Neural progenitor cell (in vitro differentiated cells): Measurements from ENCODE around the gene ADAT1. TPM values are rescaled to one million over a fixed set of nuclear protein-coding genes. Genes with fewer than 3 reads are reported as not detected.

Experiments
- DNase-seq: peaks from one replicate; pipeline ENCODE4 v3.0.0-alpha.2; 2016; ENCODE audit warnings: low spot score
- H2AFZ ChIP-seq: fragments of 200-600 bp; sonication (generic); replicated peaks from 2 replicates; pipeline ENCODE4 v1.6.1; 2016; ENCODE audit warnings: antibody characterized with exemption
- H3F3A ChIP-seq: fragments of 200-600 bp; sonication (generic); 2 replicates; pipeline ENCODE4 v1.6.1; 2016; ENCODE audit warnings: antibody characterized with exemption, low read depth
- H3K27ac ChIP-seq: fragments of 200-600 bp; sonication (generic); 2 replicates; pipeline ENCODE4 v1.5.1; 2016; ENCODE audit warnings: mild to moderate bottlenecking
- H3K27me3 ChIP-seq: fragments of 200-600 bp; sonication (generic); 2 replicates; pipeline ENCODE4 v1.6.1; 2016; ENCODE audit warnings: mild to moderate bottlenecking, moderate library complexity
- H3K36me3 ChIP-seq: fragments of 200-600 bp; sonication (generic); 2 replicates; pipeline ENCODE4 v1.5.1; 2016
- H3K4me1 ChIP-seq: fragments of 200-600 bp; sonication (generic); 2 replicates; pipeline ENCODE4 v1.6.1; 2016; ENCODE audit warnings: mixed run types
- H3K4me2 ChIP-seq: fragments of 200-600 bp; sonication (generic); 2 replicates; pipeline ENCODE4 v1.6.1; 2016
- H3K4me3 ChIP-seq: fragments of 200-600 bp; sonication (generic); 2 replicates; pipeline ENCODE4 v1.5.1; 2016
- H3K79me2 ChIP-seq: fragments of 200-600 bp; sonication (generic); 2 replicates; pipeline ENCODE4 v1.6.1; 2016; ENCODE audit warnings: low read depth
- H3K9ac ChIP-seq: fragments of 200-600 bp; sonication (generic); 2 replicates; pipeline ENCODE4 v1.6.1; 2016
- H3K9me3 ChIP-seq: fragments of 200-600 bp; sonication (generic); 2 replicates; pipeline ENCODE4 v1.5.1; 2016; ENCODE audit warnings: low read depth
- H4K20me1 ChIP-seq: fragments of 200-600 bp; sonication (generic); 2 replicates; pipeline ENCODE4 v1.6.1; 2016; ENCODE audit warnings: low read depth
- H3K27ac Mint-ChIP-seq: 3 replicates; pipeline ENCODE4 v1.8.0; 2021; ENCODE audit warnings: mixed read lengths
- H3K27me3 Mint-ChIP-seq: 2 replicates; pipeline ENCODE4 v1.8.0; 2022; ENCODE audit warnings: low read depth, mild to moderate bottlenecking, inconsistent platforms, moderate library complexity, mixed read lengths; ENCODE audit not compliant: insufficient read depth
- H3K36me3 Mint-ChIP-seq: 3 replicates; pipeline ENCODE4 v1.8.0; 2021; ENCODE audit warnings: mixed read lengths
- H3K4me1 Mint-ChIP-seq: 3 replicates; pipeline ENCODE4 v1.8.0; 2021; ENCODE audit warnings: mixed read lengths
- H3K4me3 Mint-ChIP-seq: 3 replicates; pipeline ENCODE4 v1.8.0; 2021; ENCODE audit warnings: mild to moderate bottlenecking, moderate library complexity, mixed read lengths
- H3K9me3 Mint-ChIP-seq: 3 replicates; pipeline ENCODE4 v1.8.0; 2020; ENCODE audit warnings: mixed read lengths
- EZH2 ChIP-seq: fragments of 200-600 bp; sonication (generic); IDR thresholded peaks from 2 replicates; pipeline ENCODE4 v1.6.1; 2017; ENCODE audit warnings: antibody characterized with exemption, mild to moderate bottlenecking, moderate library complexity
- EZH2phosphoT487 ChIP-seq: fragments of 200-600 bp; sonication (generic); IDR thresholded peaks from 2 replicates; pipeline ENCODE4 v1.6.1; 2017; ENCODE audit warnings: antibody characterized with exemption
- total RNA-seq: library from RNA; depleted of rRNA; stranded (reverse); fragments of >200 nt; gene quantifications from 2 replicates; pipeline ENCODE4 v1.2.3, GENCODE V29; 2015; ENCODE audit warnings: low replicate concordance
- TF ChIP-seq, protein P1 (sequence below): fragments of 200-600 bp; sonication (generic); IDR thresholded peaks from 2 replicates; pipeline ENCODE4 v1.5.1; 2017; ENCODE audit warnings: antibody characterized with exemption, mild to moderate bottlenecking

The ADAT1 gene
- total RNA-seq, 1 donor from 2014 or later, result 76.6 TPM

GRCh38 chr16:75555707-75556430, 67.2 kb downstream of the ADAT1 start, which contains the start of gene TMEM231:
TSS of gene TMEM231 (minus strand) at chr16:75556252. CDS start at chr16:75556209, 43 bp downstream.
- peak within 1 kb of the TSS; percentile 76 for H2AFZ ChIP-seq
- H3F3A ChIP-seq, result peaks cover 17% of the 10 kb centered on the region
- TF ChIP-seq EZH2, result no peak
- no peak for TF ChIP-seq EZH2phosphoT487
- TF ChIP-seq, protein P1, sequence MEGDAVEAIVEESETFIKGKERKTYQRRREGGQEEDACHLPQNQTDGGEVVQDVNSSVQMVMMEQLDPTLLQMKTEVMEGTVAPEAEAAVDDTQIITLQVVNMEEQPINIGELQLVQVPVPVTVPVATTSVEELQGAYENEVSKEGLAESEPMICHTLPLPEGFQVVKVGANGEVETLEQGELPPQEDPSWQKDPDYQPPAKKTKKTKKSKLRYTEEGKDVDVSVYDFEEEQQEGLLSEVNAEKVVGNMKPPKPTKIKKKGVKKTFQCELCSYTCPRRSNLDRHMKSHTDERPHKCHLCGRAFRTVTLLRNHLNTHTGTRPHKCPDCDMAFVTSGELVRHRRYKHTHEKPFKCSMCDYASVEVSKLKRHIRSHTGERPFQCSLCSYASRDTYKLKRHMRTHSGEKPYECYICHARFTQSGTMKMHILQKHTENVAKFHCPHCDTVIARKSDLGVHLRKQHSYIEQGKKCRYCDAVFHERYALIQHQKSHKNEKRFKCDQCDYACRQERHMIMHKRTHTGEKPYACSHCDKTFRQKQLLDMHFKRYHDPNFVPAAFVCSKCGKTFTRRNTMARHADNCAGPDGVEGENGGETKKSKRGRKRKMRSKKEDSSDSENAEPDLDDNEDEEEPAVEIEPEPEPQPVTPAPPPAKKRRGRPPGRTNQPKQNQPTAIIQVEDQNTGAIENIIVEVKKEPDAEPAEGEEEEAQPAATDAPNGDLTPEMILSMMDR, result no peak
- H3K27me3 ChIP-seq, result no peaks in the 10 kb centered on the region
- H4K20me1 ChIP-seq, result no peaks in the 10 kb centered on the region
- peaks cover 9% of the 10 kb centered on the region for H3K79me2 ChIP-seq
- peak within 1 kb of the TSS; percentile 100 for H3K4me3 Mint-ChIP-seq
- H3K27me3 Mint-ChIP-seq, result peaks cover 3% of the 10 kb centered on the region
- no peaks in the 10 kb centered on the region for H3K36me3 ChIP-seq
- peak within 1 kb of the TSS; percentile 91 for H3K4me2 ChIP-seq
- peaks cover 29% of the 10 kb centered on the region for H3K4me1 Mint-ChIP-seq
- H3K9me3 ChIP-seq, result no peaks in the 10 kb centered on the region
- no peaks in the 10 kb centered on the region for H3K36me3 Mint-ChIP-seq
- H3K9me3 Mint-ChIP-seq, result no peaks in the 10 kb centered on the region
- no peak within 1 kb of the TSS for H3K27ac ChIP-seq
- peaks cover 23% of the 10 kb centered on the region for H3K4me1 ChIP-seq
- H3K27ac Mint-ChIP-seq, result peak within 1 kb of the TSS; percentile 92
- peak; percentile 99 for DNase-seq
- peak within 1 kb of the TSS; percentile 67 for H3K4me3 ChIP-seq
- no peak within 1 kb of the TSS for H3K9ac ChIP-seq

DNA sequence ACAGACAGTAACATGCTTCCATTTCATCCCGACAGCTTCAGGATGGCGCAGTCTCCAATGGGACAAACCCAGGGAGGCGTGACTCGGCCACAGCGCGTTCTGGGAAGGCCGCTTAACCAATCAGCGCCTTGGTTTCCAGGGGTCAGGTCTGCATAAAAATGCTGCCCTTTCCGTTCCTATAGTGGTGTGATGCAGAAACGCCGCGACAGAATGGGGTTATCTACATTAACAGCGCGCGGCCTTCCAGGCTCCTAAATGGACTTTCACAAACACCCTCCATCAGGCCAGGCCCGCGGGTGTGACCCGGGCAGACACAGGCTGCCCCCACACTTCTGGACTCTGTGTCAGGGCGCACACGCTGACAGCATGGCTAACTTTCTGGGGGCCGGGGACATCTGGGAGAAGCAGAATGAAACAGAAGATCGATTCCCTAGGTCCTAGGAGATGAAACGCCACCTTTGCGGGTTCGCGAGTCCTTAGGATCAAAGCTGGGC, 67.8 kb downstream of the ADAT1 start:
- Histone ChIP-seq H3K4me1 (peaks cover 20% of the 10 kb centered on the region), H3K9me3 (no peaks in the 10 kb centered on the region), H3K79me2 (peaks cover 9% of the 10 kb centered on the region), H3K27me3 (no peaks in the 10 kb centered on the region), H3K4me3 (peak overlapping the region; percentile 67), H3K9ac (no peak overlapping the region), H3K27ac (no peak overlapping the region), H3F3A (peaks cover 17% of the 10 kb centered on the region), H3K36me3 (no peaks in the 10 kb centered on the region), H3K4me2 (peak overlapping the region; percentile 91), H4K20me1 (no peaks in the 10 kb centered on the region), H2AFZ (peak overlapping the region; percentile 71)
- TF ChIP-seq EZH2phosphoT487, result no peak
- TF ChIP-seq, protein P1, result no peak
- TF ChIP-seq EZH2, result no peak
- Mint-ChIP-seq H3K9me3 (no peaks in the 10 kb centered on the region), H3K27ac (peak overlapping the region; percentile 92), H3K4me3 (peak overlapping the region; percentile 100), H3K36me3 (no peaks in the 10 kb centered on the region), H3K4me1 (peaks cover 29% of the 10 kb centered on the region), H3K27me3 (peaks cover 3% of the 10 kb centered on the region)
- DNase-seq, result peak; percentile 93

- H2AFZ ChIP-seq, result no peak overlapping the region
- H3K36me3 ChIP-seq, result no peaks in the 10 kb centered on the region
- no peak overlapping the region for H3K4me2 ChIP-seq
- H3K27ac ChIP-seq, result no peak overlapping the region
- peaks cover 9% of the 10 kb centered on the region for H3K79me2 ChIP-seq
- no peak overlapping the region for H3K4me3 ChIP-seq
- H3F3A ChIP-seq, result peaks cover 17% of the 10 kb centered on the region
- H3K27me3 Mint-ChIP-seq, result peaks cover 3% of the 10 kb centered on the region
- H4K20me1 ChIP-seq, result no peaks in the 10 kb centered on the region
- H3K9me3 Mint-ChIP-seq, result no peaks in the 10 kb centered on the region
- H3K36me3 Mint-ChIP-seq, result peaks cover 1% of the 10 kb centered on the region
- peaks cover 12% of the 10 kb centered on the region for H3K4me1 ChIP-seq
- peak overlapping the region; percentile 13 for H3K4me3 Mint-ChIP-seq
- H3K27ac Mint-ChIP-seq, result no peak overlapping the region
- no peaks in the 10 kb centered on the region for H3K9me3 ChIP-seq
- no peak for TF ChIP-seq EZH2
- no peak for TF ChIP-seq EZH2phosphoT487
- TF ChIP-seq, protein P1, result no peak
- no peaks in the 10 kb centered on the region for H3K27me3 ChIP-seq
- H3K9ac ChIP-seq, result no peak overlapping the region
- no peak for DNase-seq
- H3K4me1 Mint-ChIP-seq, result peaks cover 18% of the 10 kb centered on the region
Observed at GRCh38 chr16:75552951-75553350, 70.1 kb downstream of the ADAT1 start.
